Endothelial cell of umbilical vein (primary cell): ENCODE results near the gene SLC22A23.

Experiments used
- EZH2 ChIP-seq: IDR thresholded peaks from 2 replicates; pipeline ENCODE4 v1.6.1; 2012; ENCODE audit warnings: borderline replicate concordance, low read depth, mild to moderate bottlenecking, moderate library complexity, low read length, inconsistent platforms; ENCODE audit not compliant: severe bottlenecking
- FOS ChIP-seq: IDR thresholded peaks from 2 replicates; pipeline ENCODE4 v1.6.1; 2011; ENCODE audit warnings: mild to moderate bottlenecking, low read length, moderate library complexity, borderline replicate concordance; ENCODE audit not compliant: insufficient read depth
- GATA2 ChIP-seq: IDR thresholded peaks from 2 replicates; pipeline ENCODE4 v1.7.0; 2011; ENCODE audit warnings: low read depth, mild to moderate bottlenecking, moderate library complexity, mixed read lengths, low read length; ENCODE audit not compliant: insufficient read length, insufficient read depth
- JUN ChIP-seq: IDR thresholded peaks from 2 replicates; pipeline ENCODE4 v1.6.1; 2011; ENCODE audit warnings: borderline replicate concordance, low read depth; ENCODE audit not compliant: insufficient read length, insufficient read depth
- MYC ChIP-seq: IDR thresholded peaks from one replicate; pipeline ENCODE4 v1.6.1; 2011; ENCODE audit warnings: mild to moderate bottlenecking, low read depth, low read length
- POLR2A ChIP-seq: IDR thresholded peaks from 2 replicates; pipeline ENCODE4 v1.6.1; 2012; ENCODE audit warnings: low read depth, mild to moderate bottlenecking, control low read depth, low read length
- POLR2AphosphoS5 ChIP-seq: IDR thresholded peaks from 2 replicates; pipeline ENCODE4 v1.6.1; 2012; ENCODE audit warnings: low read depth, mild to moderate bottlenecking, control low read depth, low read length, moderate library complexity; ENCODE audit not compliant: insufficient read depth
- TF ChIP-seq, protein P1 (sequence below): IDR thresholded peaks from 2 replicates; pipeline ENCODE4 v1.6.1; 2011; ENCODE audit not compliant: insufficient read depth, insufficient read length
- TF ChIP-seq, protein P2 (sequence below), 2 donors: IDR thresholded peaks; 1 replicate in 1 of 2; 2 replicates in 1 of 2; pipeline ENCODE4 v1.5.1; 2011; ENCODE audit warnings: low read length in 2 of 2, mild to moderate bottlenecking in 2 of 2, moderate library complexity in 2 of 2, control low read depth in 1 of 2, inconsistent platforms in 1 of 2, low read depth in 1 of 2; ENCODE audit not compliant: insufficient read depth in 1 of 2; ENCODE audit errors: extremely low read depth in 1 of 2

DNA sequence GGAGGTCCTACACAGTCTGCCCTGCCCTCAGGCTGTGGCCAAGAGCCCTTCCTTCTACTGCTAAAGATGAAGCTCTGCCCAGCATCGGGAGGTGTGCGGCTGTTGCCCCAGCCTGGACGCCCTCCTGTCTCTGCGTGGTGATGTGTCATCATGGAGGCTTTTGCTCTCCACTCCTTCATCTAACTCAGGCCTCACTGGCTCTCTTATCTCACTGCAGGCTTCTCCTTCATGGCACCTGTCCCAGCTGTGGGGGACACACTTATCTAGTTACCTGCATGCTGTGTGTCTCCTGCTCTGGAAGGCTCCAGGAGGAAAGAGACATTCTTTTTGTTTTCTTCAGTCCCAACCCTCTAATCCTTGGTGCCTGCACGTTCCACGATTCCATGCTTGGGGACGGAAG lies 109.0 kb downstream of the SLC22A23 start:
- TF ChIP-seq, protein P1, sequence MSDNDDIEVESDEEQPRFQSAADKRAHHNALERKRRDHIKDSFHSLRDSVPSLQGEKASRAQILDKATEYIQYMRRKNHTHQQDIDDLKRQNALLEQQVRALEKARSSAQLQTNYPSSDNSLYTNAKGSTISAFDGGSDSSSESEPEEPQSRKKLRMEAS = no peak
- TF ChIP-seq, protein P2, sequence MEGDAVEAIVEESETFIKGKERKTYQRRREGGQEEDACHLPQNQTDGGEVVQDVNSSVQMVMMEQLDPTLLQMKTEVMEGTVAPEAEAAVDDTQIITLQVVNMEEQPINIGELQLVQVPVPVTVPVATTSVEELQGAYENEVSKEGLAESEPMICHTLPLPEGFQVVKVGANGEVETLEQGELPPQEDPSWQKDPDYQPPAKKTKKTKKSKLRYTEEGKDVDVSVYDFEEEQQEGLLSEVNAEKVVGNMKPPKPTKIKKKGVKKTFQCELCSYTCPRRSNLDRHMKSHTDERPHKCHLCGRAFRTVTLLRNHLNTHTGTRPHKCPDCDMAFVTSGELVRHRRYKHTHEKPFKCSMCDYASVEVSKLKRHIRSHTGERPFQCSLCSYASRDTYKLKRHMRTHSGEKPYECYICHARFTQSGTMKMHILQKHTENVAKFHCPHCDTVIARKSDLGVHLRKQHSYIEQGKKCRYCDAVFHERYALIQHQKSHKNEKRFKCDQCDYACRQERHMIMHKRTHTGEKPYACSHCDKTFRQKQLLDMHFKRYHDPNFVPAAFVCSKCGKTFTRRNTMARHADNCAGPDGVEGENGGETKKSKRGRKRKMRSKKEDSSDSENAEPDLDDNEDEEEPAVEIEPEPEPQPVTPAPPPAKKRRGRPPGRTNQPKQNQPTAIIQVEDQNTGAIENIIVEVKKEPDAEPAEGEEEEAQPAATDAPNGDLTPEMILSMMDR (IDR thresholded peaks at IDR 0.05; ENCODE audit: extremely low read depth in 1 of 2, insufficient read depth in 1 of 2, low read depth in 1 of 2, low read length in 2 of 2) = no peak
- TF ChIP-seq POLR2A = no peak
- no peak for TF ChIP-seq MYC
- TF ChIP-seq POLR2AphosphoS5 = no peak
- no peak for TF ChIP-seq EZH2
- TF ChIP-seq JUN = no peak
- TF ChIP-seq GATA2 = no peak
- no peak for TF ChIP-seq FOS
